IMR-90 (cell line): ENCODE data around the gene TSKU. TPM values are rescaled to one million over a fixed set of nuclear protein-coding genes. Genes with fewer than 3 reads are reported as not detected.

Experiments used
- ATAC-seq: fragments of 200-7000 bp; cut with Tn5 transposase; 2 replicates; pipeline ENCODE4 v1.9.1; 2020; ENCODE audit warnings: low read depth, mild to moderate bottlenecking, moderate library complexity
- BruUV-seq: library from RNA; stranded (reverse); fragments of 400-500 nt; replicated peaks from 2 replicates; lab custom pipeline; 2021; lab: Mats Ljungman, UMichigan
- CTCF ChIA-PET: fragments of 300-600 bp; formaldehyde crosslinking; extraction: SDS; loops from one replicate; lab custom pipeline; 2021; ENCODE audit warnings: antibody characterized with exemption; lab: Yijun Ruan, JAX
- POLR2A ChIA-PET: fragments of 300-600 bp; sonication (Branson Sonifier 250); formaldehyde crosslinking; loops from one replicate; lab custom pipeline; 2022; ENCODE audit warnings: antibody characterized with exemption; ENCODE audit not compliant: unreplicated experiment; lab: Charles Lee
- DNase-seq: peaks from one replicate; pipeline ENCODE4 v3.0.0; 2013
- H2AFZ ChIP-seq: replicated peaks from 2 replicates; pipeline ENCODE3; 2013; ENCODE audit warnings: low read length, mild to moderate bottlenecking; ENCODE audit not compliant: poor library complexity
- H2AK5ac ChIP-seq: 2 replicates; pipeline ENCODE4 v1.6.1; 2013; ENCODE audit warnings: low read depth, low read length, inconsistent platforms
- H2AK9ac ChIP-seq: replicated peaks from 2 replicates; pipeline ENCODE3; 2013; ENCODE audit warnings: mild to moderate bottlenecking, low read depth, low read length, moderate library complexity; ENCODE audit not compliant: poor library complexity
- H2BK120ac ChIP-seq: 2 replicates; pipeline ENCODE4 v1.6.1; 2013; ENCODE audit warnings: low read depth, low read length, inconsistent platforms
- H2BK15ac ChIP-seq: 3 replicates; pipeline ENCODE4 v1.6.1; 2013; ENCODE audit warnings: low read depth, low read length, inconsistent platforms
- H2BK20ac ChIP-seq: 2 replicates; pipeline ENCODE4 v1.6.1; 2013; ENCODE audit warnings: low read depth, mild to moderate bottlenecking, inconsistent platforms, low read length, moderate library complexity
- H2BK5ac ChIP-seq: 2 replicates; pipeline ENCODE4 v1.6.1; 2013; ENCODE audit warnings: mild to moderate bottlenecking, low read depth, low read length, inconsistent platforms; ENCODE audit not compliant: poor library complexity, severe bottlenecking
- H3K14ac ChIP-seq: replicated peaks from 2 replicates; pipeline ENCODE4 v1.6.1; 2013; ENCODE audit warnings: low read depth, low read length, inconsistent platforms
- H3K18ac ChIP-seq: 2 replicates; pipeline ENCODE4 v1.6.1; 2013; ENCODE audit warnings: low read depth, low read length, control low read depth
- H3K23ac ChIP-seq: 2 replicates; pipeline ENCODE4 v1.6.1; 2013; ENCODE audit warnings: low read depth, low read length, inconsistent platforms
- H3K27ac ChIP-seq: 2 replicates; pipeline ENCODE4 v1.5.1; 2013; ENCODE audit warnings: mild to moderate bottlenecking, control low read depth, low read length; ENCODE audit not compliant: insufficient read depth
- H3K27me3 ChIP-seq: 2 replicates; pipeline ENCODE4 v1.6.1; 2013; ENCODE audit warnings: low read length; ENCODE audit not compliant: control insufficient read depth, insufficient read depth
- H3K36me3 ChIP-seq: 2 replicates; pipeline ENCODE4 v1.6.1; 2013; ENCODE audit warnings: low read length, mixed read lengths; ENCODE audit not compliant: control insufficient read depth, insufficient read depth
- H3K4ac ChIP-seq: 2 replicates; pipeline ENCODE4 v1.6.1; 2013; ENCODE audit warnings: low read depth, low read length, inconsistent platforms
- H3K4me1 ChIP-seq: 2 replicates; pipeline ENCODE4 v1.6.1; 2013; ENCODE audit warnings: low read length, mixed read lengths; ENCODE audit not compliant: control insufficient read depth, insufficient read depth
- H3K4me2 ChIP-seq: 2 replicates; pipeline ENCODE4 v1.6.1; 2013; ENCODE audit warnings: low read depth, mild to moderate bottlenecking, control low read depth, low read length, moderate library complexity
- H3K4me3 ChIP-seq: 2 replicates; pipeline ENCODE4 v1.5.1; 2013; ENCODE audit warnings: low read depth, mild to moderate bottlenecking, control low read depth, low read length, moderate library complexity; ENCODE audit not compliant: insufficient read depth
- H3K56ac ChIP-seq: 2 replicates; pipeline ENCODE4 v1.6.1; 2013; ENCODE audit warnings: low read length, inconsistent platforms; ENCODE audit not compliant: insufficient read depth; ENCODE audit errors: extremely low read depth
- H3K79me1 ChIP-seq, 2 experiments: 2 replicates each; pipeline ENCODE4 v1.6.1; 2013; ENCODE audit warnings: low read length in 2 of 2, inconsistent platforms in 1 of 2, low read depth in 1 of 2
- H3K9ac ChIP-seq: 2 replicates; pipeline ENCODE4 v1.6.1; 2013; ENCODE audit warnings: low read depth, low read length, control low read depth
- H3K9me1 ChIP-seq: 2 replicates; pipeline ENCODE4 v1.6.1; 2013; ENCODE audit warnings: low read length, inconsistent platforms; ENCODE audit not compliant: insufficient read depth
- H3K9me3 ChIP-seq: 2 replicates; pipeline ENCODE4 v1.6.1; 2013; ENCODE audit warnings: low read length; ENCODE audit not compliant: control insufficient read depth, insufficient read depth
- H4K20me1 ChIP-seq: 2 replicates; pipeline ENCODE4 v1.6.1; 2013; ENCODE audit warnings: low read length, inconsistent platforms; ENCODE audit not compliant: insufficient read depth
- H4K5ac ChIP-seq: 2 replicates; pipeline ENCODE4 v1.6.1; 2013; ENCODE audit warnings: mild to moderate bottlenecking, low read depth, low read length, control low read depth
- H4K8ac ChIP-seq, 2 experiments: 2 replicates each; pipeline ENCODE4 v1.6.1; 2013; ENCODE audit warnings: low read depth in 2 of 2, low read length in 2 of 2, control low read depth in 1 of 2, inconsistent platforms in 1 of 2
- H4K91ac ChIP-seq: 2 replicates; pipeline ENCODE4 v1.6.1; 2013; ENCODE audit warnings: low read depth, low read length, inconsistent platforms; ENCODE audit not compliant: insufficient read depth
- BHLHE40 ChIP-seq: fragments of 150-350 bp; IDR thresholded peaks from 2 replicates; pipeline ENCODE4 v1.6.1; 2016; ENCODE audit warnings: mild to moderate bottlenecking, low read depth, low read length
- CEBPB ChIP-seq: IDR thresholded peaks from 2 replicates; pipeline ENCODE4 v1.6.1; 2012; ENCODE audit warnings: low read depth, low read length, improper control_type of control experiment
- CHD1 ChIP-seq: IDR thresholded peaks from 2 replicates; pipeline ENCODE4 v1.6.1; 2012; ENCODE audit warnings: low read depth, low read length, improper control_type of control experiment
- CTCF ChIP-seq: conservative IDR thresholded peaks from 2 replicates; pipeline ENCODE4 v1.5.1; 2012; ENCODE audit warnings: mild to moderate bottlenecking, low read depth, low read length, improper control_type of control experiment
- ELK1 ChIP-seq: fragments of 150-350 bp; IDR thresholded peaks from 2 replicates; pipeline ENCODE4 v1.6.1; 2016; ENCODE audit warnings: low read depth, mild to moderate bottlenecking, low read length, moderate library complexity, borderline replicate concordance
- FOS ChIP-seq: fragments of 150-350 bp; IDR thresholded peaks from 2 replicates; pipeline ENCODE4 v1.6.1; 2016; ENCODE audit warnings: low read depth, low read length
- MAFK ChIP-seq: IDR thresholded peaks from 2 replicates; pipeline ENCODE4 v1.6.1; 2012; ENCODE audit warnings: low read depth, low read length, improper control_type of control experiment
- MAZ ChIP-seq: IDR thresholded peaks from 2 replicates; pipeline ENCODE4 v1.6.1; 2012; ENCODE audit warnings: low read depth, mild to moderate bottlenecking, low read length, improper control_type of control experiment, moderate library complexity, borderline replicate concordance
- MXI1 ChIP-seq: IDR thresholded peaks from 2 replicates; pipeline ENCODE4 v1.6.1; 2012; ENCODE audit warnings: low read depth, mild to moderate bottlenecking, low read length, moderate library complexity, borderline replicate concordance
- NFE2L2 ChIP-seq: fragments of 150-350 bp; IDR thresholded peaks from 2 replicates; pipeline ENCODE4 v1.6.1; 2016; ENCODE audit warnings: low read depth, mild to moderate bottlenecking, low read length
- POLR2A ChIP-seq: IDR thresholded peaks from 2 replicates; pipeline ENCODE4 v1.6.1; 2012; ENCODE audit warnings: mild to moderate bottlenecking, low read depth, low read length
- RAD21 ChIP-seq: IDR thresholded peaks from 2 replicates; pipeline ENCODE4 v1.6.1; 2012; ENCODE audit warnings: low read length, improper control_type of control experiment
- RCOR1 ChIP-seq: IDR thresholded peaks from 2 replicates; pipeline ENCODE4 v1.6.1; 2012; ENCODE audit warnings: mild to moderate bottlenecking, low read length, improper control_type of control experiment; ENCODE audit not compliant: insufficient replicate concordance
- RFX5 ChIP-seq: IDR thresholded peaks from 2 replicates; pipeline ENCODE4 v1.8.0; 2012; ENCODE audit warnings: low read depth, mild to moderate bottlenecking, low read length, moderate library complexity
- SMC3 ChIP-seq: fragments of 150-350 bp; IDR thresholded peaks from 2 replicates; pipeline ENCODE4 v1.6.1; 2016; ENCODE audit warnings: low read depth, mild to moderate bottlenecking, antibody characterized with exemption, low read length, moderate library complexity
- USF2 ChIP-seq: fragments of 150-350 bp; IDR thresholded peaks from 2 replicates; pipeline ENCODE4 v1.6.1; 2017; ENCODE audit warnings: mild to moderate bottlenecking, antibody characterized with exemption, low read length, low read depth
- WGBS, 2 experiments: methylation state at CpG; one replicate each; pipeline versions ENCODE4 v1.1.5 to v1.1.7; 2013; ENCODE audit warnings: missing lambda C conversion rate in 2 of 2; ENCODE audit not compliant: insufficient read length in 1 of 2; ENCODE audit errors: extremely low coverage in 2 of 2; 5-methylcytosine and 5-hydroxymethylcytosine counted together
- dilution Hi-C: fragments of 300-500 bp; cut with HindIII; formaldehyde crosslinking; loops from one replicate; pipeline ENCODE4 v1.14.3; 2018; ENCODE audit warnings: low sequenced_read_pairs; ENCODE audit not compliant: unreplicated experiment
- in situ Hi-C: fragments of 300-500 bp; cut with MboI; formaldehyde crosslinking; loops from 3 replicates; pipeline ENCODE4 v1.14.3; 2019; ENCODE audit warnings: low sequenced_read_pairs, inconsistent platforms, mixed read lengths
- intact Hi-C: fragments of 100-400 bp; cut with micrococcal nuclease; formaldehyde crosslinking; loops from 2 replicates; pipeline ENCODE4 v1.10.0; 2022
- polyA plus RNA-seq, 3 experiments: library from polyadenylated mRNA; depleted of rRNA; stranded (reverse); fragments of >200 nt; gene quantifications; 2 replicates each; pipeline ENCODE4 v1.2.3, GENCODE V29; 2012; ENCODE audit warnings: low replicate concordance in 1 of 3
- total RNA-seq: library from RNA; depleted of rRNA; stranded (reverse); fragments of >200 nt; gene quantifications from 2 replicates; pipeline ENCODE4 v1.2.3, GENCODE V29; 2012

The TSKU gene
- total and polyA plus RNA-seq, 2 of the 4 experiments (the other 2 are of a cell fraction): 6.8 to 26.6 TPM

- H3K27ac ChIP-seq: no peak overlapping the region
- H3K9ac ChIP-seq: no peak overlapping the region
- peaks cover 47% of the 10 kb centered on the region for H3K27me3 ChIP-seq
- no peak for ATAC-seq
- H3K36me3 ChIP-seq: no peaks in the 10 kb centered on the region
- H2AK5ac ChIP-seq: no peak overlapping the region
- no peak overlapping the region for H3K4ac ChIP-seq
- BruUV-seq: no TSS peak
- ChIA-PET CTCF (interaction anchor here (0.6 to 3.2 kb wide), 2 partner anchors 119 to 183 kb away, joined by 4 to 21 read pairs; no protein-coding TSS in a partner anchor), POLR2A (no interaction called here)
- TF ChIP-seq CTCF (no peak), USF2 (no peak), BHLHE40 (no peak), FOS (no peak), MAZ (no peak), RCOR1 (no peak), CHD1 (no peak), ELK1 (no peak), POLR2A (no peak), CEBPB (no peak), NFE2L2 (no peak), SMC3 (no peak), RFX5 (no peak), MXI1 (no peak), MAFK (no peak), RAD21 (no peak)
- WGBS, 2 experiments: 100% methylated on average over 1 of the region's 4 CpGs; no CpG with 5 or more reads in 1 of the 2 experiments
- in situ Hi-C loops (loop anchor here (25.0 kb wide), 1 partner anchor 301 kb away; the partner anchor contains the start of gene B3GNT6), intact Hi-C loops (no loop called here), dilution Hi-C loops (no loop called here)
- H3K18ac ChIP-seq: no peak overlapping the region
- no peak overlapping the region for H2BK120ac ChIP-seq
- no peaks in the 10 kb centered on the region for H3K9me3 ChIP-seq
- no peak overlapping the region for H4K91ac ChIP-seq
- no peak overlapping the region for H3K4me2 ChIP-seq
- no peak overlapping the region for H2AFZ ChIP-seq
- H3K4me1 ChIP-seq: peaks cover 2% of the 10 kb centered on the region; the same call in 1 of the 2 replicates
- H3K79me1 ChIP-seq: no peaks in the 10 kb centered on the region
- H4K8ac ChIP-seq: no peak overlapping the region
- H3K14ac ChIP-seq: no peak overlapping the region
- H4K5ac ChIP-seq: no peak overlapping the region
- H2BK15ac ChIP-seq: no peak overlapping the region
- H2AK9ac ChIP-seq: no peak overlapping the region
- H3K56ac ChIP-seq: no peak overlapping the region
- no peak overlapping the region for H2BK5ac ChIP-seq
- DNase-seq: no peak
- H3K9me1 ChIP-seq: no peaks in the 10 kb centered on the region
- no peak overlapping the region; the same call in 1 of the 2 replicates for H3K23ac ChIP-seq
- no peaks in the 10 kb centered on the region for H4K20me1 ChIP-seq
- H3K4me3 ChIP-seq: no peak overlapping the region
- no peak overlapping the region for H2BK20ac ChIP-seq
Observed at GRCh38 chr11:76736266-76736665, 46.9 kb upstream of the TSKU start.
